K562 (cell line): Measurements from ENCODE around the gene C6orf47. TPM values are rescaled to one million over a fixed set of nuclear protein-coding genes. Genes with fewer than 3 reads are reported as not detected.
A peak's percentile ranks its signal among the peaks of the same experiment; 100 is the strongest.

Source experiments
- FOXJ2 ChIP-seq: fragments of 200-800 bp; sonication (Bioruptor generic); IDR thresholded peaks from 2 replicates; pipeline ENCODE4 v1.6.1; 2016; ENCODE audit warnings: missing genetic modification characterization, missing compliant biosample characterization
- FOXP1 ChIP-seq: sonication (generic); formaldehyde crosslinking; IDR thresholded peaks from 2 replicates; pipeline ENCODE4 v1.8.0; 2022; ENCODE audit warnings: mild to moderate bottlenecking, missing genetic modification reagents
- KAT7 ChIP-seq: sonication (generic); formaldehyde crosslinking; IDR thresholded peaks from 2 replicates; pipeline ENCODE4 v1.8.0; 2022; ENCODE audit warnings: missing genetic modification reagents, mild to moderate bottlenecking, borderline replicate concordance
- NRF1 ChIP-seq, 2 experiments: fragments of 450-650 bp; IDR thresholded peaks in 1 of 2; conservative IDR thresholded peaks in 1 of 2; 2 replicates each; pipeline ENCODE4 v1.6.1; 2014; ENCODE audit warnings: mild to moderate bottlenecking in 2 of 2
- RBFOX2 ChIP-seq: fragments of 200-400 bp; formaldehyde crosslinking; IDR thresholded peaks from 2 replicates; pipeline ENCODE4 v1.6.1; 2017; ENCODE audit warnings: low read depth, mild to moderate bottlenecking, low read length, moderate library complexity
- RBM22 ChIP-seq: fragments of 200-400 bp; formaldehyde crosslinking; IDR thresholded peaks from 2 replicates; pipeline ENCODE4 v1.6.1; 2018; ENCODE audit warnings: low read length, low read depth; ENCODE audit not compliant: poor library complexity, severe bottlenecking
- ZNF79 ChIP-seq: fragments of 250-450 bp; sonication (Bioruptor Pico); IDR thresholded peaks from 2 replicates; pipeline ENCODE4 v1.4.0; 2020; ENCODE audit warnings: low read depth, mild to moderate bottlenecking, moderate library complexity
- polyA plus RNA-seq, 8 experiments: library from polyadenylated mRNA; depleted of rRNA in 4 of 8; stranded (reverse) in 5 of 8; unstranded in 3 of 8; fragments of >200 nt; fragmentation: Nextera tagmentation in 2 of 8; fragmentation: Illumina TruSeq in 1 of 8; extraction: Ambion mirVana in 2 of 8; extraction: Trizol in 1 of 8; gene quantifications; 2 replicates each; pipeline versions ENCODE4 v1.2.1 to v1.2.3, GENCODE V29; 2011 to 2014; ENCODE audit warnings: inconsistent platforms in 1 of 8, missing spikeins in 1 of 8
- total RNA-seq, 7 experiments: library from RNA; depleted of rRNA in 6 of 7; stranded (reverse); fragments of >200 nt in 6 of 7; fragmentation: Illumina TruSeq in 2 of 7; extraction: Trizol in 2 of 7; gene quantifications; 2 replicates each; pipeline versions ENCODE4 v1.2.1 to v1.2.3, GENCODE V29; 2011 to 2021; ENCODE audit warnings: low replicate concordance in 1 of 7
- TF ChIP-seq, protein P1 (sequence below): sonication (generic); formaldehyde crosslinking; IDR thresholded peaks from 2 replicates; pipeline ENCODE4 v1.8.1; 2023; ENCODE audit warnings: mild to moderate bottlenecking, missing genetic modification reagents
- TF ChIP-seq, protein P2 (sequence below): fragments of 450-650 bp; formaldehyde crosslinking; IDR thresholded peaks from 2 replicates; pipeline ENCODE4 v1.4.0; 2020; ENCODE audit warnings: mild to moderate bottlenecking, mixed read lengths
- TF ChIP-seq, protein P3 (sequence below): fragments of 250-450 bp; sonication (Bioruptor Pico); IDR thresholded peaks from 2 replicates; pipeline ENCODE4 v1.4.0; 2020; ENCODE audit warnings: mild to moderate bottlenecking

Gene C6orf47
- total and polyA plus RNA-seq, 9 of the 15 experiments (the other 6 are each of a cell fraction or from before 2014, with no cell fraction given) = 0.14 to 43.8 (median 27.0) TPM

DNA sequence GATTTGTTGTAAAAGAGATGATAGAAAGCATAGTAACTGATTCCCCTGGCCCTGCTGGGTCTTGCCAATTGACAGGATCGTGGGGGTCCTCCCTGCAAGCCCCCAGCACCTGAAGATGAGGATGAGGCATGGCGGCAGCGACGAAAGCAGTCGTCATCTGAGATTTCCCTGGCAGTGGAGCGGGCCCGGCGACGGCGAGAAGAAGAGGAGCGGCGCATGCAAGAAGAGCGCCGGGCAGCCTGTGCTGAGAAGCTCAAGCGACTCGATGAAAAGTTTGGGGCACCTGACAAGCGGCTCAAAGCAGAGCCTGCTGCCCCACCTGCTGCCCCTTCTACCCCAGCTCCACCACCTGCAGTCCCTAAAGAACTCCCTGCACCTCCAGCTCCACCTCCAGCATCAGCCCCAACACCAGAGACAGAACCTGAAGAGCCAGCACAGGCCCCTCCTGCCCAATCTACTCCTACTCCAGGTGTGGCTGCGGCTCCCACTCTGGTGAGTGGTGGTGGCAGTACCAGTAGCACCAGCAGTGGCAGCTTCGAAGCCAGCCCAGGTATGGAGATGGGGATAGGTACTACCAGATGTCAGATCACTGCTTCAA is 32.8 kb downstream of the C6orf47 start (continued):
- TF ChIP-seq, protein P1, sequence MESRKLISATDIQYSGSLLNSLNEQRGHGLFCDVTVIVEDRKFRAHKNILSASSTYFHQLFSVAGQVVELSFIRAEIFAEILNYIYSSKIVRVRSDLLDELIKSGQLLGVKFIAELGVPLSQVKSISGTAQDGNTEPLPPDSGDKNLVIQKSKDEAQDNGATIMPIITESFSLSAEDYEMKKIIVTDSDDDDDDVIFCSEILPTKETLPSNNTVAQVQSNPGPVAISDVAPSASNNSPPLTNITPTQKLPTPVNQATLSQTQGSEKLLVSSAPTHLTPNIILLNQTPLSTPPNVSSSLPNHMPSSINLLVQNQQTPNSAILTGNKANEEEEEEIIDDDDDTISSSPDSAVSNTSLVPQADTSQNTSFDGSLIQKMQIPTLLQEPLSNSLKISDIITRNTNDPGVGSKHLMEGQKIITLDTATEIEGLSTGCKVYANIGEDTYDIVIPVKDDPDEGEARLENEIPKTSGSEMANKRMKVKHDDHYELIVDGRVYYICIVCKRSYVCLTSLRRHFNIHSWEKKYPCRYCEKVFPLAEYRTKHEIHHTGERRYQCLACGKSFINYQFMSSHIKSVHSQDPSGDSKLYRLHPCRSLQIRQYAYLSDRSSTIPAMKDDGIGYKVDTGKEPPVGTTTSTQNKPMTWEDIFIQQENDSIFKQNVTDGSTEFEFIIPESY (CRISPR knock-in tag) = no peak
- TF ChIP-seq KAT7 (no peak), ZNF79 (no peak), FOXJ2 (no peak), RBM22 (peak; percentile 81), NRF1 (conservative IDR thresholded peaks at IDR 0.05 in 1 of 2, IDR thresholded peaks at IDR 0.05 in 1 of 2) (no peak), FOXP1 (CRISPR knock-in tag) (no peak), RBFOX2 (peak; percentile 75)
- TF ChIP-seq, protein P2, sequence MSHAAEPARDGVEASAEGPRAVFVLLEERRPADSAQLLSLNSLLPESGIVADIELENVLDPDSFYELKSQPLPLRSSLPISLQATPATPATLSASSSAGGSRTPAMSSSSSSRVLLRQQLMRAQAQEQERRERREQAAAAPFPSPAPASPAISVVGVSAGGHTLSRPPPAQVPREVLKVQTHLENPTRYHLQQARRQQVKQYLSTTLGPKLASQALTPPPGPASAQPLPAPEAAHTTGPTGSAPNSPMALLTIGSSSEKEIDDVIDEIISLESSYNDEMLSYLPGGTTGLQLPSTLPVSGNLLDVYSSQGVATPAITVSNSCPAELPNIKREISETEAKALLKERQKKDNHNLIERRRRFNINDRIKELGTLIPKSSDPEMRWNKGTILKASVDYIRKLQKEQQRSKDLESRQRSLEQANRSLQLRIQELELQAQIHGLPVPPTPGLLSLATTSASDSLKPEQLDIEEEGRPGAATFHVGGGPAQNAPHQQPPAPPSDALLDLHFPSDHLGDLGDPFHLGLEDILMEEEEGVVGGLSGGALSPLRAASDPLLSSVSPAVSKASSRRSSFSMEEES (CRISPR knock-in tag) = no peak
- TF ChIP-seq, protein P3, sequence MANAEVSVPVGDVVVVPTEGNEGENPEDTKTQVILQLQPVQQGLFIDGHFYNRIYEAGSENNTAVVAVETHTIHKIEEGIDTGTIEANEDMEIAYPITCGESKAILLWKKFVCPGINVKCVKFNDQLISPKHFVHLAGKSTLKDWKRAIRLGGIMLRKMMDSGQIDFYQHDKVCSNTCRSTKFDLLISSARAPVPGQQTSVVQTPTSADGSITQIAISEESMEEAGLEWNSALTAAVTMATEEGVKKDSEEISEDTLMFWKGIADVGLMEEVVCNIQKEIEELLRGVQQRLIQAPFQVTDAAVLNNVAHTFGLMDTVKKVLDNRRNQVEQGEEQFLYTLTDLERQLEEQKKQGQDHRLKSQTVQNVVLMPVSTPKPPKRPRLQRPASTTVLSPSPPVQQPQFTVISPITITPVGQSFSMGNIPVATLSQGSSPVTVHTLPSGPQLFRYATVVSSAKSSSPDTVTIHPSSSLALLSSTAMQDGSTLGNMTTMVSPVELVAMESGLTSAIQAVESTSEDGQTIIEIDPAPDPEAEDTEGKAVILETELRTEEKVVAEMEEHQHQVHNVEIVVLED (CRISPR knock-in tag) = no peak
- TF ChIP-seq, all 486 proteins: peak for 6
